ENCODE measurements around the gene MCF2. TPM values are rescaled to one million over a fixed set of nuclear protein-coding genes. Genes with fewer than 3 reads are reported as not detected.

The MCF2 gene
- total RNA-seq, 1 experiment from 2014 or later, result 1.0 TPM

- no peak for TF ChIP-seq TP53 (CRISPR knock-in tag; IDR thresholded peaks at IDR 0.05)
- no peak for TF ChIP-seq ZNF671 (CRISPR knock-in tag; IDR thresholded peaks at IDR 0.05)
- TF ChIP-seq PREB (CRISPR knock-in tag; IDR thresholded peaks at IDR 0.05; ENCODE audit: borderline replicate concordance), result no peak
These were observed 126.9 kb downstream of the MCF2 start (continued) for GRCh38 chrX:139581068-139581467.

GRCh38 chrX:139566981-139567380, 141.0 kb downstream of the MCF2 start:
- DNase-seq (ENCODE audit: low spot score) (no peak), ATAC-seq (no peak)
- Mint-ChIP-seq H3K4me1 (no peaks in the 10 kb centered on the region), H3K4me3 (no peak overlapping the region), H3K27ac (no peak overlapping the region), H3K36me3 (no peaks in the 10 kb centered on the region), H3K27me3 (ENCODE audit: low read depth) (no peaks in the 10 kb centered on the region), H3K9me3 (no peaks in the 10 kb centered on the region)
- POLR2A ChIA-PET, result no interaction called here
- CTCF ChIA-PET, result no interaction called here
- no peak for TF ChIP-seq FOXJ3 (CRISPR knock-in tag; IDR thresholded peaks at IDR 0.05; ENCODE audit: borderline replicate concordance)
- no peak for TF ChIP-seq ZNF671 (CRISPR knock-in tag; IDR thresholded peaks at IDR 0.05)
- TF ChIP-seq ATF2 (CRISPR knock-in tag; IDR thresholded peaks at IDR 0.05; ENCODE audit: borderline replicate concordance, low read depth), result no peak
- TF ChIP-seq ZNF263 (CRISPR knock-in tag; IDR thresholded peaks at IDR 0.05; ENCODE audit: low read depth), result no peak
- TF ChIP-seq NR3C1 (CRISPR knock-in tag; conservative IDR thresholded peaks at IDR 0.05; ENCODE audit: low read depth), result no peak
- no peak for TF ChIP-seq ZNF512 (CRISPR knock-in tag; IDR thresholded peaks at IDR 0.05; ENCODE audit: borderline replicate concordance)
- no peak for TF ChIP-seq PREB (CRISPR knock-in tag; IDR thresholded peaks at IDR 0.05; ENCODE audit: borderline replicate concordance)
- TF ChIP-seq STAT6 (CRISPR knock-in tag; conservative IDR thresholded peaks at IDR 0.05; ENCODE audit: low read depth), result no peak
- no peak for TF ChIP-seq ZMAT4 (CRISPR knock-in tag; IDR thresholded peaks at IDR 0.05)
- TF ChIP-seq GABPB1 (CRISPR knock-in tag; IDR thresholded peaks at IDR 0.05), result no peak
- no peak for TF ChIP-seq CBFB (CRISPR knock-in tag; IDR thresholded peaks at IDR 0.05; ENCODE audit: low read depth)
- TF ChIP-seq FOXP1 (CRISPR knock-in tag; IDR thresholded peaks at IDR 0.05; ENCODE audit: borderline replicate concordance), result no peak
- no peak for TF ChIP-seq MLX (CRISPR knock-in tag; IDR thresholded peaks at IDR 0.05)
- TF ChIP-seq SOX15 (CRISPR knock-in tag; IDR thresholded peaks at IDR 0.05), result no peak
- no peak for TF ChIP-seq ZNF317 (CRISPR knock-in tag; IDR thresholded peaks at IDR 0.05; ENCODE audit: borderline replicate concordance, low read depth)
